Amniotic stem cell (primary cell): ENCODE results near the gene PLCB4.

Experiments used
- DNase-seq: peaks from one replicate; lab custom pipeline; 2025; lab: John Stamatoyannopoulos, UW

The PLCB4 gene

DNA sequence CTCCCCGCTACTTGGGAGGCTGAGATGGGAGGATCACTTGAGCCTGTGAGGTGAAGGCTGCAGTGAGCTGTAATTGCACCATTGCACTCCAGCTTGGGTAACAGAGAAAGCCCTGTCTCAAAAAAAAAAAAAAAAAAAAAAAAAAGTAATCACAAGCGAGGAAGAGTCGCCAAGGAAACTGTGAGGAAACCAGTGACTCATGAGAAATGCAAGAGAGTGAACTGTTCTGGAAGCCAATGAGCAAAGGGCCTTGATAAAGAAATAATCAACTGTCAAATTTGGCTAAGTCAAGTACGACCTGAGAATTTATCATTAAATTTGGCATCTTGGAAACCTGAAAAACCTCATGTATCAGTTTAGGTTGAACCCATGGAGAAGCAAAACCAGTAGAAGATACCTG, 429.4 kb downstream of the PLCB4 start:
- no peak for DNase-seq

DNA sequence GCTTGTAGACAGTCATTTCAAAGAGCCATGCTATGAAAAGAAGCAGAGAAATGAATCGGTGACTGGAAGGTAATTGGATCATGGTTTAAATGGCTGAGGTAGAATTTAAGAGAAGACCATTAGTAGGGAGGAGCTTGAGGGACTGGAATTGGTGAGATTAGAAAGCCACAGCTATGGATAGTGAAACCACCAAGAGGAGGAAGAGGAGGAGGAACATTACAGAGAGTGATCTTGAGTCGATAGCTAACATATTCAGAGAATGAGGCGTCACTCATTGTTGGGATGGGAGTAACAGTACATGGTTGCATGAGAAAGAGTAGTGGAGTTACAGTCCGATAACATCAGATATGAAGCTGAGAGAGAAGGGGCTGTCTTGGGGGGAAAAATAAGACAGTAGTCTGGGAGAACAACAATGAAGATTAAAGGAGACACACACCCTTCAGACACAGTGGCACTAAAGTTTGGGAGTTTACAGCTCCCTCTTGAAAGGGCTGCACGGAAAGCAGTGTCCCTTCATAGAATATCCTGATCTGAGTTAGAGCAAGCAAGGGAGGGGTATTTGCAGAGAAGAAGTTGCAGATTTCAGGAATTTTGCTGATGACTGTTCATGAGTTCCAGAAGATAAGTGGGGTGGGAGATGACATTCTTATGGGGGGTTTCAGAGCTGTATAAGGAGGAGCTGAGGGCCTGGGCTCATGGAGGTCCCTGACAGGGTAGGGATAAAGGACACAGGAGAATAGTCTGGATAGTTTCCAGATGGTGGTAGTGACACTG, 430.4 kb downstream of the PLCB4 start:
- no peak for DNase-seq

DNA sequence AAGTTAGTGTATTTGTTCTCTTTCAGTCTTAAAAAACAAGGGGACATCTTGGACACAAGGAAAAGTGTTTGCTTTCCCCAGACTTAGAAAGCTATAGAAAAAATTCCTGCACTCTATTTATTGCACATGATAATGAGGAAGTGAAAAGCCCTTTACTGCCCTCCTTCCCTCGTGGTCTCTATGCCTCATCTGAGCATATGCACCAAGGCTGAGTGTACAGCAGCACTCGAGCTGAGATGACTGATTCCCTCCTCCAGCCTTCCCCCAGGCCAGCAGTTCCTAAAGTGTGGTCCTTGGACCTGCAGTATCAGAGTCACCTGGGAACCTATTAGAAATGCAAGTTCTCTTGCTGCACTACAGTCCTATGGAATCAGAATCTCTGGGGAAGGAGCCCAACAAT, 431.2 kb downstream of the PLCB4 start:
- no peak for DNase-seq

DNA sequence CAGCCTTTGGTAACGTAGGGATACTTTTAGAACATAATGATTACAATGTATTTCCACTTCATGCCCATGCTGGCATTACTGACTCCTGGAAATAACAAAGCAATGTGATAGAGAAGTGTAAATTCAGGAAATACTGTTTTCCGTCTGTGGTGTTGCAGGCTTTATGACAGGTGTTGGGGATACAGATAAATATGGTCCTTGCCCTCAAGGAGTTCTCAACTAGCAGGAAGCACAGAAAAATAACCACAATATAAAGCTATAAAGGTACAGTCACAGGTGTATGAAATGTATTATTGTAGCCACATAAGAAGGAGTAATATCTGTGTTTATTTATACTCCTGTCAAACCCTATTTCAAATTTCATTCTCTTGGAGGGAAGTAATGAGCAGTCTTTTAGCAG, 432.6 kb downstream of the PLCB4 start:
- DNase-seq = no peak

DNA sequence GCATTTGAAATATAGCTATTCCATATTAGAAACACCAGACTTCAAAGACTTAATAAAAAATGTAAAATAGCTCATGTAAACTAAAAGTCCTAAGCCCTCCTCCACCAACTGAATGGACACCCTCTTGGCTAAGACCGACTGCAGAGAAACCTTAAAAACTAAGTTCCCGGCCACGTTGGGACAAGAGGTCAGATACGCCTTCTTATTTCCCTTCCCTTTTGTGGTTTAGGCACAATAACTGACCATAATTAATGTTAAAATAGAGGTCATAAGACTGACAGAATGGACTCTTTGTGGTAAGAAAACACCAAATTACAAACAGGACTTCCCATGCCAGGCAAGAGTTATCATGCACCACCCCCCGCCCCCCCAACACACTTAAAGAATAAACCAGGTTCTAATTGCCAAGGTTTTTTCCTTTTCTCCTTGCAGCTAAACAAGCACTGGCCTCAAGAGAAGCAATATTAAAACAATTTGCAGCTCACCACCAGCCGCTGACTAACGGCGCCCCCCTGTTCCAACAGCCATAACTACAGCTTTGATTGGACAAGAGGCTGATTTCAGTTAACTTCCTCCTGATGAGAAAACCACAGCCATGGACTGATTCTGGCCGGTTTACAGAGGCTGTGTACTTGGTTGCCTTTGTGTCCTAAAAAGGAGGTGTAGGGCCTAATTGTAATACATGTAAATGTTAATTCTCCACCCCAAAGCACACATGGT, 434.8 kb downstream of the PLCB4 start:
- DNase-seq = no peak

DNA sequence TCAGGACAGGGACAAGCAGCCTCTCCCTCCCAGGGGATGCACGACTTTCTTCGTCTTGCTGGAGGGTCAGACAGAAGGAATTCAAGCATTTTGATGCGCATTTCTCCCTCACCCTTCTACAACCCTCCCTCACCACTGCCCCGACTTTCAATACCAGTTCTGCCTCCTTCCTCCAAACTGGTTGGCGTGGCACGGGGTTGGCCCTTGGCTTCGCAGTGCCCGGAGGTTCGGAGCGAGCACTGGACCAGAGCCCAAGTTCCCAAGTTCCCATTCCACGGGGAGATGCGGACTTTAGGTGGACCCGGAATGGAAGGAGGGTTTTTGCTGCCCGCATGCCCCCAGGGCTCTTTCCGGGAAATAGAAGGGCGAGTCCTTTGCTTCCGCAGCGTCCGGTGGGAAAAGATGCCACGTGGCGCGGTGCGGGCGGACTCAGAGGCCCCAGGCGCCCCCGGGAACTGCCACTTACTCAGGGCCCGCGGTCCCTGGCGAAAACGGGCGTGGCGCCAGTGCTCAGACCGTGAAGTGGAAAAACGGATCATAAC, 437.5 kb downstream of the PLCB4 start:
- DNase-seq = no peak

DNA sequence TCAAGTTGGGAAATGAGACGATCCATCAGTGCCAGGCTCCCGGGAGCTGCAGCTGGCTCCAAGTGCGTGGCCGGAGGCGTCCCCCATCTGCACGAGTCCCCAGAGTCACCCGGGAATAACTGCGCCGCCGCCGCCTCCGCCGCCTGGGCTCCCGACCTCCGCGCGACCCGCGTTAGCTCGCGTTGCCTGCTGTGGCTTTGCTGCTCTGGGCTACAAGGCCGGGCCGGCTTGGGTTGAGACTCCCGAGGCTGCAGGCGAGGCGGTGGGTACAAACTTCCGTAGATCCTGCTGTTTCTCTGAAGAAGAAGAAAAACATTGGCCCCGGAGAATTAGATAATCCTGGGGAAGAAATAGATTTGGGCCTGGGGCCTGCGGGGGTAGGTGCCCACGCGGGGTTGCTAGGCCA, 438.1 kb downstream of the PLCB4 start:
- no peak for DNase-seq

DNA sequence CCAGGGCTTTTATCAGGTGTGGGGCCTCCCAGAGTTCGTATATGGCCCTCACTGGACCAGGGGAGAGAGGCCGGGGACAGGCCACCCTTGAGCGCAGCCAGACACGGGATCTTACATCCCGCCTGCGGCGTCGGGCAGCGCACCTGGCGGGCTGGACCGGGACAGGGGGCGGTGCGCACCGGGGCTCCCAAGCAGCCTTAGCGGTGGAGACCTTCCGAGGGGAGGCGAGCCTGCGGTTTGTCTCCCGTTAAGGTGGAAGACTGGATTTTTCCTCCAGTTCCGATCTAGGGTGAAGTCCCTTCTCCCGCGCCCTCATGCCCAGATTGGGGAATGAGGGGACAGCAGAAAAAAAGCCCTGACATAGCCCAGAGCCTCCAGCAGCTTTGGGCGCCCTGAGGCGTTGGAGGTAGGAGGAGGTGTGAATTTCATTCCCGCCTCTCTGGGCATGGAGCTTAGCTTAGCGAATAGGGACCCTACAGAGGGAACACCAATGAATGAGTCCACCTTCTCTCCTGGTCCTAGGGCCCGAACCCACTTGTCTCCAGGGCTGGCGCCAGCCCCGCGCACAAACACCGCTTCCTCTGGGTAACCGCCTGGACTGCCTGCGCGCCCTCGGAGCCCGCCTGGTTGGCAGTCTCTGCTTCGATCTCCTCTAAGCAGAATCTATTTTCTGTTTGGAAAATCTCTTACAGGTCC, 438.8 kb downstream of the PLCB4 start:
- no peak for DNase-seq

DNA sequence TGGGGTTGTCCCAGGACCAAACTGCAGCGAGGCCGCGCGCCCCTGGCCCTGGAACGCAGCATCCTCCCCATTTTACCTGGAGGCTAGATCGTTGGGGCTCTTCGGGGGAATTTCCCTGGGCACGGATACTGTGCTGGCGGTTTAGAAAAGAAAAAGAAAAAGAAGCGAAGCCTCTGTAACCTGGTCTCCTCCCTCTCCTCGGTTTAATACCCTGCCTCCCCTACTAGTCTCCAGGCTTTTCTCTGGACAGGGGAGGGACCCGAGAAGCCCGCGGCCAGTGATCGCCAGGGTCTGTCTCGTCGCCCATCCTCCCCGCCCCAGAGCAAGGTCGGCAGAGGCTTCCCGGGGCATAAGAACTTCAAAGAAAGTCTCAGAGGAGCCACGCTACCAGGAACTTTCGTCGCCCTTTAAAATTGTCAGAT, 439.4 kb downstream of the PLCB4 start:
- no peak for DNase-seq

DNA sequence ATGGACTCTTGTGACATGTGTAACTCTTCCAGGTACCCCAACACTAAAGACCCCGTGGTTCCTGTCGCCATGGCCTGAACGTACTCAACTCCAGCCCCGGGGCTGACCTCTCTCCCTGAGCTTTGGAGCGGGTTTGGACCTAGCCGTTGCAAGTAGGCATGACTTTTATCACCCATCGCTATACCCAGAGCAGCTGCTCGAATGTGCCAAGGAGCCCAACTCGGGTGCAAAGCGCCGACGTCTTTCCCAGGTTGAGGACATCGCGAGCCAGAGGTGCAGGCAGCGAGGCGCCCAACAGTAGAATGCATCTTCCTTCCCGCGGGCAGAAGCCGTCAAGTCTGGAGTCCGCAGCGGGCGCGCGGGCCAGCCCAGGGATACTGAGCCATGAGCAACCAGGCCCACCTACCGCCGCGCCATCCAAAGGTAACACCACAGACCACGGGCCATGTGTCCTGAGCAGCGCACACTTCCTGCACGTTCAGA, 439.9 kb downstream of the PLCB4 start:
- no peak for DNase-seq

DNA sequence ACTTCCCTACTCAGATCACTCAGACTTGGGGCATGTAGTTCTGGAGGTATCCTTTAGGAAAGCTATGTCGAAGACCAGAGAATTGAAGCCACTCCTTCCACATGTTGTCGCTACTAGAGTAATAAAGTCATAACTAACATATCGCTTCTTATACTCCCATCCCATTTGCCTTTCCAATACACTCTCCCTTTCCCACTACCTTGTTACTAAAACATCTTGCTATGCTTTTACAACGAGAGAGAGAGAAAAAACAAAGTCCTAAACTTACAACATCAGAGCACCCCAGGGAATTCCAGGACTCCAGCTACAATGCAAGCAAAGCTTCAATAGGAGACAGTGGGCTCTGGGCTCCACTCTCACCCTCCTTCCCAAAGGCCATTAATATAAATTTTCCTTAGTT, 440.4 kb downstream of the PLCB4 start:
- DNase-seq = no peak

DNA sequence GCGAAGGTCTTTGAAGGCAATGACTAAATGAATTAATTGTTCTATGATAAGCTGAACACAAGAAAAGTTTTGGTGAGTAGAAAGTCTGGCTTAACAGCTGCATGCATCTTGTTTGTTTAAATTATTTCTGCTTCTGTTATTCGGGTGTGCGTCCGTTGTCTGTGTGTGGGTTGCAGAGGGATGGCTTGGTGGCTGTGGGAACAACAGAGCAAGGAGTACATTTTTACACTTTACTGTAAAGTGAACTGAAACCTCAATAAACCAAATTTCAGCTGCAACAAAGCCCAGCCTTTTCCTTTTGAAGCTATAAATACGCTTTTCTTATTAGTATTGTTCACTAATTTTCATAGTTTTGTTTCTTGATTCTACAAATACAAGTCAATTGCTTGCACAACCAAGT, 442.0 kb downstream of the PLCB4 start:
- no peak for DNase-seq

DNA sequence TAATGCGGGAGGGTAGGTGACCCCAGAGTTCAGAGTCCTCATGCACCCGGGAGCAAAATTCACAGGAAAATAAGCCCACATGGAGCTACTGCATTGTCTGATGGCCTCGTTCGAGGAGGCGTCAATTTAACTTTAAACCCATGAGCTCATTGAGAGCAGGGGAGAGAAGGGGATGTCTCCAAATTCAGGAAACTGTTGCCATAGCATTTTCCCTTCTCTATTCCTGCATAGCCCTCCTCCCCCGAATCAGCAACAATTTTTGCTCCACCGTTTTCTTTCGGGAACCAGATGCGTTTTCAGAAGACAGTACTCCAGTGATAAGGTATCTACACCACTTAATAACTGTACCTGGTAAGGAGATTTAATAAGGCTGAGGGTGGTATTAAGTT, 445.2 kb downstream of the PLCB4 start:
- no peak for DNase-seq

DNA sequence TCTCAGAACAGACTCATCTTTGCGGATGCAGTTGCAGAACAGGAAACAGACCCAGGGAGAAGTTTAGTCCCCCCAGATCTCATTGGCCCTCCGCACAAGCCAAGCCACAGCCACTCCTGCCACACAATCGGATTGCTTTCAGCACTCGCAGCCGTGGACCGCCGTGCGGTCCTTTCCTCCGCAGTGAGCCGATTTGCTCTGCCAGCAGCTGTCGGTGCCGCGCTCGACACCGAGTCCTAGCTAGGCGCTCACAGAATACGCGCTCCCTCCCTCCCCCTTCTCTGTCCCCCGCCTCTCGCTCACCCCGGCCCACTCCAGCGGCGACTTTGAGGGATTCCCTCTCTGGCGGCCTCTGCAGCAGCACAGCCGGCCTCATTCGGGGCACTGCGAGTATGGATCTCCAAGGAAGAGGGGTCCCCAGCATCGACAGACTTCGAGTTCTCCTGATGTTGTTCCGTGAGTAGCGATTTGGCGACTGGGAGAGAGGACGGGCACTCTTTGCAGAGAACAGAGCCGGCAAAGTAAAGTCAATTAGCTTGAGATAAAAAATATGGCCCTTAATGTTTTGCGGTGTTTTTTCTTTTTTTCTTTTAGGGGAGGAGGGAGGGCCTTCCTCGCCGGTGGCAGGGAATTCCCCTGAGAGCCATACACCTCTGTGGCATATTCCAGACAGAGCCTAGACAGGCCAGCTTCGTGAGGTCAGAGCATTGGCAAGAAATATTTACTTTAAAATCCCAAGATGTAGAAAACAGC, 445.8 kb downstream of the PLCB4 start, which contains the start of gene LAMP5:
Gene LAMP5 (plus strand): TSS at position 130 of the 753 bp plus-strand sequence. CDS start 263 bp downstream, at position 393.
- no peak for DNase-seq

DNA sequence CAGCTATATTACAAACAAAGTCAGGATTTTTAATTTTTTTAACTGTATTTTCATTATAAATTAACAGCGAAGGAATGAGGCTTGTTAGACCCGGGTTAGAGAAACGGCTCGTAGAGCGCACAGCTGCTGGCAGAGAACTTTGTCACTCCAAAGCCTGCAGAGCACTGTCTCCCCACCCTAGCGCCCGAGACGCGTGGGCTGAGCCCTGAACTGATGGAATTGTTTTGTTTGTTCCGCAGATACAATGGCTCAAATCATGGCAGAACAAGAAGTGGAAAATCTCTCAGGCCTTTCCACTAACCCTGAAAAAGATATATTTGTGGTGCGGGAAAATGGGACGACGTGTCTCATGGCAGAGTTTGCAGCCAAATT, 446.3 kb downstream of the PLCB4 start:
- no peak for DNase-seq

DNA sequence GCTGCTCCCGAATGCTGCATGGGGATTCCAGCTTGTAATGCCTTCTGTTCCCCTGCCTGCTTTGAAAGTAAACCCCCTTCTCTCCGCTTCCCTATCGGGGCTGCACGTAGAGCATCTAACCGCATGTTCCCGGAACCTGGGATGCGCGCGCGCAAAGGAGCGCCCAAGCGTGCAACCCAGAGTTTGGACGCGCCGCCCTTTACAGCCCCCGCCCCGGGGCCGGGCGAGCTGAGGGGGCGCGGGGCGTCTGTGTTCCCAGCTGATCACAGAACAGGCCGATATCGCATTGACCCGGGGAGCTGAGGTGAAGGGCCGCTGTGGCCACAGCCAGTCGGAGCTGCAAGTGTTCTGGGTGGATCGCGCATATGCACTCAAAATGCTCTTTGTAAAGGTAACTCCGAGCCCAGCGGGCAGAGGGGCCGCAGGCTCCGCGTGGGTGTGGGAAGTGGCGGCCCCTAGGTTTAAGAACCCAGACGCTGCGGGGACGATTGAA, 446.9 kb downstream of the PLCB4 start:
- no peak for DNase-seq

DNA sequence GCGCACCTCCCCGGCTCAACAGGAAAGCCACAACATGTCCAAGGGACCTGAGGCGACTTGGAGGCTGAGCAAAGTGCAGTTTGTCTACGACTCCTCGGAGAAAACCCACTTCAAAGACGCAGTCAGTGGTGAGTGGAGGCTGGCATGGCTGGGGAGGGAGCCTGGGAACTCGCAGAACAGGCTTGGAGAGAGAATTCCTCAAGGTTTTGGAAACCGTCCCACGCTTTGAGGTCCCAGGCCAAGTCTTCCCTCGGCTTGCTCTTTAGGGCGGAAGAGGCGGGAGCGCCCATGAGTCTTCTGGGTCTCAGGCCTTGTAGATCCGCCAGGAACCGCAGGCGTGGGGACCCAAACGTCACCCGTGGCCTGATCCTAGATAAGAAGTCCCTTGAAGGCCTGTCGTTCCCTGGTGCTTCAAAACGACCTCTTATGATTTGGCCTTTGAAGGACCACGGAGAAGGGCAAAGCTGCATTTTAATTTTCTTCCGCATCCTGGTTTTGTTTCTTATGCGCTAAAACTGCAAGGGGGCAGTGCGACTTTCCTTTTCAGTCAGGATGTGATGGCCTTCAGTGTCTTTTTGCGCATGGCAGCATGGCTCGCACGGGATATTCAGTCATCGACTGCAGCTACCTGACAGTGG, 447.5 kb downstream of the PLCB4 start:
- no peak for DNase-seq

DNA sequence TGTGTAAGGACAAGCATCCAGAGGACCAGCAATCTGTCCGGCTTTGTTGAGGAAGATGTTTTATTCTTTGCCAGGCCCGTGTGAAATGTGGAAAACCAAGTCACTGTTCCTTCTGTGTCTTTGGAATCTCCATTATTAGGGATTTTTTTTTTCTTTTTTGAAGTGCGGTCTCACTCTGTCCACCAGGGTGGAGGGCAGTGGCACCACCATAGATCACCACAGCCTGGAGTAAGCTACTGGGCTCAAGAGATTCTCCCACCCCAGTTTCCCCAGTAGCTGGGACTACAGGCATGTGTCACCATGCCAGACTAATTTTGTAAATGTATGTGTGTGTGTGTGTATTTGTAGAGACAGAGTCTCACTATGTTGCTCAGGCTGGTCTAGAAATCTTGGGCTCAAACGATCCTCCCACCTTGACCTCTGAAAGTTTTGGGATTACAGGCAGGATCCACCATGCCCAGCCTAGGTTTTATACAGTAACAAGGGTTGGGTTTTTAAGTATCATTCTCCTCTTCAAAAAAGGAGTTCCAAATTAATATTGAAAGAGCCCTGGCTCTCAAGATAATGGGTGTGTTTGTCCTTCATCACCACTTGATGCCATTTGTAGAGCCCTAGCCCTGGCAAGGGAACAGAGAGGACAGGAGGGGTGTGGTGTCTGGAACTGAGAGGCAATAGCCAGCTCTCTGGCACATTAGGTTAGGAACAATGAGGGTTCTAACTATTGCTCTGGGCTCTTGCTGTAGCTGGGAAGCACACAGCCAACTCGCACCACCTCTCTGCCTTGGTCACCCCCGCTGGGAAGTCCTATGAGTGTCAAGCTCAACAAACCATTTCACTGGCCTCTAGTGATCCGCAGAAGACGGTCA, 448.6 kb downstream of the PLCB4 start:
- no peak for DNase-seq

DNA sequence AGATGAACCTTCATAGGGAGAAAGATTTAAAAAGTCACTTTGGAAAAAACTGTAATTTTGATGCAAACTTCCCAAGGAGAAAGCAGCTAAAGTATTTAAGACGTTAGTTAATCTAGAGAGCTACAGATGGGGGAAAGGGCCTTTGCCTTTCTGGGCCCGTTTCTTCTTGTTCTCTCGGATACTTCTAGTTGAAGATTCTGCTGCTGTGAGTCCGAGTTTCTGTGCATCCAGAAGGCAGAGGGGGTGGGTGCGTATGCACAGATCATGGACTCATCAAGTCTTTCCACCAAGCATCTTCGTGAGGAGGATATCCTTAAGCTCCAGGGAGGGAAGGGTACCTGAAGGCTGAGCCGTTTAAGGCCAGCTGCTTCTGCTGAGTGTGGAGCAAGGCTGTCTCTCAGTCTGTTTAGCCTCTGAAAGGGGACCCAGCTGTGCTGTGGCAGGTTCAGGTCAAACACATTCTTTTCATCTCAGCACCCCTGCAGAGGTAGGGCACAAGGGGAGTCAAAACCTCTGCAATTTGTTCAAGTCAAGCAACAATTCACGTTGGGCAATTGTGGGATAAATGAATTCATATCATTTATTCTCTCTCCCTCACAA, 449.8 kb downstream of the PLCB4 start:
- no peak for DNase-seq

DNA sequence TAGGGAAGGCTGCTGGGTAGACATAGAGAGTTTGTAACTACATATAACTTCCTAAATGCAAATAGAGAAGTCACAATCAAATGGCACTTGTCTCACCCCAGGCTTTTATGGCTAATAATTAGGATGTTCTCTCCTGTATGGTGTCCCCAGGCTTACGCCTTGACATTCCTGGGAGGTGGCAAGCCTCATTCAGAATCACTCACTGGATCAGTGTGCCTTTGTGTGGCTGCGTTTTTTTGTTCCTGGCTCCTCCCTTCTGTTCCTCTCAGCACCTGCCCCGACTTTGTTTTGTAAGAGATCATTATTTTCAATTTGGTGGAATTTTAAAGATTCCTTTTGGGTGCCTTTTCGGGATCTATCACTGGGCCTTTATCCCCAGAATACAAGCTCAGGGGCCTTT, 451.2 kb downstream of the PLCB4 start:
- DNase-seq = no peak
